Prostate gland (tissue), 2 donors: ENCODE results near the gene BICC1. TPM values are rescaled to one million over a fixed set of nuclear protein-coding genes. Genes with fewer than 3 reads are reported as not detected.

ENCODE experiments used
- DNase-seq: peaks from one replicate; pipeline ENCODE4 v3.0.0-alpha.2; 2019; ENCODE audit warnings: low spot score
- H3K27ac ChIP-seq, 2 donors: fragments of 200-600 bp; sonication (generic); 2 replicates each; pipeline ENCODE4 v1.5.1; 2017 to 2019
- H3K27me3 ChIP-seq: fragments of 200-600 bp; sonication (generic); replicated peaks from 2 replicates; pipeline ENCODE4 v1.5.1; 2019; ENCODE audit not compliant: insufficient read depth
- H3K36me3 ChIP-seq, 2 donors: fragments of 200-600 bp; sonication (generic); 1 replicate in 1 of 2; 2 replicates in 1 of 2; pipeline versions ENCODE4 v1.5.1 to v1.8.1; 2017 to 2019
- H3K4me1 ChIP-seq: fragments of 200-600 bp; sonication (generic); replicated peaks from 2 replicates; pipeline ENCODE4 v1.5.1; 2019
- H3K4me3 ChIP-seq, 2 donors: fragments of 200-600 bp; sonication (generic); 2 replicates each; pipeline ENCODE4 v1.5.1; 2017 to 2019
- H3K9me3 ChIP-seq: fragments of 200-600 bp; sonication (generic); 2 replicates; pipeline ENCODE4 v1.5.1; 2017
- POLR2A ChIP-seq: fragments of 450-650 bp; IDR thresholded peaks from one replicate; pipeline ENCODE4 v1.6.1; 2016; ENCODE audit warnings: antibody characterized with exemption, mild to moderate bottlenecking
- POLR2AphosphoS5 ChIP-seq: sonication (generic); formaldehyde crosslinking; IDR thresholded peaks from one replicate; pipeline ENCODE4 v1.6.1; 2017; ENCODE audit warnings: antibody characterized with exemption
- WGBS: methylation state at CpG from one replicate; pipeline ENCODE4 v1.1.5; 2018; 5-methylcytosine and 5-hydroxymethylcytosine counted together
- intact Hi-C: fragments of 100-400 bp; cut with DNase I; formaldehyde crosslinking; loops from one replicate; pipeline ENCODE4 v1.14.2; 2022
- total RNA-seq, 2 donors: library from RNA; depleted of rRNA; stranded (reverse); fragments of >200 nt; gene quantifications; one replicate each; pipeline ENCODE4 v1.1.0, GENCODE V29; 2016
- TF ChIP-seq, protein P1 (sequence below), 4 experiments: fragments of 200-600 bp in 2 of 4; fragments of 450-650 bp in 2 of 4; sonication (generic) in 2 of 4; IDR thresholded peaks; 1 replicate in 3 of 4; 2 replicates in 1 of 4; pipeline ENCODE4 v1.5.1; 2016 to 2019; ENCODE audit warnings: antibody characterized with exemption in 4 of 4, mild to moderate bottlenecking in 2 of 4, moderate library complexity in 2 of 4

The BICC1 gene
- total RNA-seq, 2 donors from 2014 or later, result 5.1 to 12.7 TPM

DNA sequence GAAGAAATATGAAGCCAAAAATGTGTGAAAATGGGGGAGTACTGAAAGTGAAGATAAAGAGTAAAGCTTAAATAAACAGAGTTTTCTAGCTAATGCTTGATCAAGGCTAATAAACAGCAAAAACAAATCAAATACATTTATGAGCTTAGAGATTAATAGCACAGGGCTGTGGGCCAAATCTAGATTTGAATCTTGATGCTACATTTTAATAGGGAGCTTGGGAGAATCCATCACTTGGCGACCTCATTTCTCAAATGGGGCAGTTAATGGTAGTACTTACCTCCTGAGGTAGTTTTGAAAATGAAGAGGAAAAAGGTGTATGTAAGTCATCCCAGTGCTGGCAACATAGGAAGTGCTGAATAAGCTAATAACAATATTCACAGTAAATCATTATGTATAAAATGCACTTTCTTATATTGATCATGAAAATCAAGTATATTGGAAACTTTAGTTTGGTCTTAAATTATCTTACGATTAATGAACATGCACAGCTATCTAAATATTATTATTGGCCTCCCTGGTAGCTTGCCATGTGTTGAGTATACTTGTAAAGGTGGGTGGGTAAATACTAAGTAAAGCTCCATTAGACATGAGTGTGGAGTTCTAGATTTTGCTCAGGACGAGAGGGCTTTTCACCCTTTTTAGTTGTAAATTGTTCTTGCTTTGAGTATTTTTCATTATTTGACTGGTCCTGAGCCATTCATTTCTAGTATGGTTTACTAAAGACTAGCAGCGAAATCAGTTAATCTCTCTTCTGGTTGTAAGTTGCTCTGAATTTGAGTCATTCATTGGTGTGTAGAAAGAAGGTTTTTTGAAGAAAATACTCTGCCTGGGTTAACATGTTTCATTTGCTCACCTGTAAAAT lies 5.1 kb downstream of the BICC1 start:
- Histone ChIP-seq H3K27me3 (no peaks in the 10 kb centered on the region), H3K36me3 (no peaks in the 10 kb centered on the region), H3K27ac (no peak overlapping the region), H3K4me3 (no peak overlapping the region), H3K4me1 (no peaks in the 10 kb centered on the region), H3K9me3 (no peaks in the 10 kb centered on the region)
- no peak for TF ChIP-seq POLR2A
- DNase-seq, result no peak
- 54% methylated on average over 4 of the region's 4 CpGs for WGBS
- intact Hi-C loops, result loop anchor here (10.0 kb wide), 2 partner anchors 127 to 257 kb away; no protein-coding TSS in a partner anchor

DNA sequence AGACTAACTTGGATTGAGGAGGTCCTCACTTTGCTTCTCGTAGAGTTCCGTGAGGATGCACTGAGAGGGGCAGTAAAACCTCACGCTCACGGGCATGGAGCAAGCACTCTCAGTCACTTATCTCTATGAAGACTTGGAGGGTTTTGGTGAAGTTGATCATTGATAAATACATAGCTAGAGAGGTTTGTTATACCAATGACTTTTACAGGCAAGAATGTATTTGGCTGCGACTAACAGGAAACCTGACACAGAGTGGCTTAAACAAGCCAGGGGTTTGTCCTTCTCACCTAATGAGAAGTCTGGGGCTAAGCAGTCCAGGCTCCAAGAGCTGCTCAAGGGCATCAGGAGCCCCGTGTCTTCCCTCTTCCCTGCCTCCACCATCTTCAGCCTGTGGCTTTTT lies 6.1 kb downstream of the BICC1 start:
- DNase-seq, result no peak
- no peaks in the 10 kb centered on the region for H3K9me3 ChIP-seq
- TF ChIP-seq POLR2A (no peak), POLR2AphosphoS5 (no peak)
- TF ChIP-seq, protein P1, sequence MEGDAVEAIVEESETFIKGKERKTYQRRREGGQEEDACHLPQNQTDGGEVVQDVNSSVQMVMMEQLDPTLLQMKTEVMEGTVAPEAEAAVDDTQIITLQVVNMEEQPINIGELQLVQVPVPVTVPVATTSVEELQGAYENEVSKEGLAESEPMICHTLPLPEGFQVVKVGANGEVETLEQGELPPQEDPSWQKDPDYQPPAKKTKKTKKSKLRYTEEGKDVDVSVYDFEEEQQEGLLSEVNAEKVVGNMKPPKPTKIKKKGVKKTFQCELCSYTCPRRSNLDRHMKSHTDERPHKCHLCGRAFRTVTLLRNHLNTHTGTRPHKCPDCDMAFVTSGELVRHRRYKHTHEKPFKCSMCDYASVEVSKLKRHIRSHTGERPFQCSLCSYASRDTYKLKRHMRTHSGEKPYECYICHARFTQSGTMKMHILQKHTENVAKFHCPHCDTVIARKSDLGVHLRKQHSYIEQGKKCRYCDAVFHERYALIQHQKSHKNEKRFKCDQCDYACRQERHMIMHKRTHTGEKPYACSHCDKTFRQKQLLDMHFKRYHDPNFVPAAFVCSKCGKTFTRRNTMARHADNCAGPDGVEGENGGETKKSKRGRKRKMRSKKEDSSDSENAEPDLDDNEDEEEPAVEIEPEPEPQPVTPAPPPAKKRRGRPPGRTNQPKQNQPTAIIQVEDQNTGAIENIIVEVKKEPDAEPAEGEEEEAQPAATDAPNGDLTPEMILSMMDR (IDR thresholded peaks at IDR 0.05), result no peak
- no peaks in the 10 kb centered on the region for H3K4me1 ChIP-seq
- no peak overlapping the region for H3K4me3 ChIP-seq
- intact Hi-C loops, result loop anchor here (10.0 kb wide), 2 partner anchors 126 to 256 kb away; no protein-coding TSS in a partner anchor
- 55% methylated on average over 6 of the region's 6 CpGs for WGBS
- no peaks in the 10 kb centered on the region for H3K27me3 ChIP-seq
- H3K27ac ChIP-seq, result no peak overlapping the region
- H3K36me3 ChIP-seq, result no peaks in the 10 kb centered on the region

DNA sequence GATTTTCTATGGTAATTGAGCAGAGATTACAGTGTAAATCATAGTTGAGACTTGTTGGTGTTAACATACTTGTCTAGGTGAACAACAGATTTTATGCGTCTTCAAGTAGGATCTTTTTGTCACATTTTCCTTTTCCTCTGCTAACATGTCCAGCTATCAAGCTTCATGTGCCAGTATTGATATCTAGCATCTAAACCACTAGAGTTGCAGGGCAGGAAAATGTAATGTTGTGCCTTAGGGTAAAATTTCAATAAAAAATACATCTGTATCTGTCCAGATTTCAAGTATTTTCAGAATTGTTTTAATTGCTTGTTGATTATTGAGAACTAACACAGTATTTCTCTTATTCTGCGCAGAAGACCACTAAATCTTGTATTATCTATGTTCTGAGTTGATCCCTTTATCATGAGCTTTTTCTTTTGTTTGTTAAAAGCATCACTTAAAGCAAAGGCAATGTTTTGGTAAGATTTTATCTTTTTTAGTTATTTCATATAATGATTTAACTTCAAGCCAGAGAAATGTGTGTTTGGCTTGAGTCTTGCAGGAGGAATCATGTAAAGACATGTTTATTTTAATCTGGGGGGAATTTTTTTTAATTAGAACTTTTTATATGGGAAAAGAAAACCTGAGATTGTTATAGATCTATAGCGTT lies 16.5 kb downstream of the BICC1 start:
- TF ChIP-seq POLR2AphosphoS5, result no peak
- H3K4me1 ChIP-seq, result no peaks in the 10 kb centered on the region
- H3K27me3 ChIP-seq, result no peaks in the 10 kb centered on the region
- H3K4me3 ChIP-seq, result no peak overlapping the region
- no peaks in the 10 kb centered on the region for H3K9me3 ChIP-seq
- DNase-seq, result no peak
- no peaks in the 10 kb centered on the region for H3K36me3 ChIP-seq
- H3K27ac ChIP-seq, result no peak overlapping the region
- intact Hi-C loops, result no loop called here
- WGBS, result 44% methylated on average over 3 of the region's 3 CpGs

DNA sequence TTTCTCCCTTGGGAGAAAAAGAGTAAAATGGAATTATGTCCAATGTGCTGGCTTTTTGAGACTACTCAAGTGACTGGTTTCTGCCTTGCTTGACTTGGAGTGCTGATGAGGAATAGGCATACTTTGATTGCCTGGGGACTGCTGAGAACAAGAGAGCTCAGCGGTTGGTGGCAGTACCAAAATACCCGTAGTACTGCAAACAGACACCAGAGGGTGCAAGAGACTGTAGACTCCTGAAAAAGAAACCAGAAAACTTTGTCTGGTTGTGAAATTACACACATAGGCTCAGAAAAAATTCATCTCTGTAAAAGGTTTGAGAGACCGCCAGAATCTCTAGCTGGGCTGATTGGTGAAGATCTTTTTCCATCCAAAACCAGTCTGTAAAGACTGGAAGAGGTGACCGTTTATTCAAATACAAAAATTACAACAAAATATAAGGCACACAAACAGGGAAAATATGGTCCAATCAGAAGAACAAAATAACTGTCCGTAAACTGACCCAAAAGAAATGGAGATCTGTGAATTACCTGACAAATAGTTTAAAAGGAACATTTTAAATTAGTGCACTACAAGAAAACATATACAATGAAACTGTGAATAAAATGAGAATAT lies 18.5 kb downstream of the BICC1 start:
- intact Hi-C loops, result no loop called here
- peak; percentile 38 for DNase-seq
- TF ChIP-seq POLR2A, result no peak
- TF ChIP-seq POLR2AphosphoS5, result no peak
- TF ChIP-seq, protein P1 (IDR thresholded peaks at IDR 0.05), result peak in 3 of 4 experiments; percentile 58 to 63 (median 61)
- no peak overlapping the region for H3K4me3 ChIP-seq
- H3K4me1 ChIP-seq, result no peaks in the 10 kb centered on the region
- no peaks in the 10 kb centered on the region for H3K36me3 ChIP-seq
- no peaks in the 10 kb centered on the region for H3K9me3 ChIP-seq
- 63% methylated on average over 5 of the region's 5 CpGs for WGBS
- no peaks in the 10 kb centered on the region for H3K27me3 ChIP-seq
- H3K27ac ChIP-seq, result no peak overlapping the region

DNA sequence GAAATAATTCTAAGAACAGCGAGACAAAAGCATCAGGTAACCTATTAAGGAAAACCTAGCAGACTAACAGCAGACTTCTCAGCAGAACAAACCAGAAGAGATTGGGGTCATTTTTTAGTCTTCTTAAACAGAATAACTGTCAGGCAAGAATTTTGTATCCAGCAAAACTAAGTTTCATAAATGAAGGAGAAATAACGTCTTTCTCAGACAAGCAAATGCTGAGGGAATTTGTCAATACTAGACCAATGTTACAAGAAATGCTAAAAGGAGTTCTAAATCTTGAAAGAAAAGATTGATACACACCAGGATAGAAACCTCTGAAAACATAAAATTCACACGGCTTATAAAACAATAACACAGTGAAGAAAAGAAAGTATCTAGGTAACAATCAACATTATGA lies 22.6 kb downstream of the BICC1 start:
- Histone ChIP-seq H3K27me3 (no peaks in the 10 kb centered on the region), H3K4me1 (no peaks in the 10 kb centered on the region), H3K9me3 (no peaks in the 10 kb centered on the region), H3K27ac (no peak overlapping the region), H3K36me3 (no peaks in the 10 kb centered on the region), H3K4me3 (no peak overlapping the region)
- no peak for DNase-seq
- TF ChIP-seq, protein P1 (IDR thresholded peaks at IDR 0.05), result no peak
- no peak for TF ChIP-seq POLR2A
- no peak for TF ChIP-seq POLR2AphosphoS5
- intact Hi-C loops, result no loop called here
- WGBS, result 94% methylated on average over 3 of the region's 3 CpGs
